Right lobe of liver (tissue), 4 donors: ENCODE data around the gene FIS1.

ENCODE experiments used
- CTCF ChIP-seq, 4 donors: fragments of 200-600 bp in 3 of 4; fragments of 450-650 bp in 1 of 4; IDR thresholded peaks; one replicate each; pipeline versions ENCODE4 v1.5.1 to v1.8.0; 2016 to 2022; ENCODE audit warnings: antibody characterized with exemption in 4 of 4, mild to moderate bottlenecking in 2 of 4
- POLR2A ChIP-seq: fragments of 450-650 bp; IDR thresholded peaks from one replicate; pipeline ENCODE4 v1.6.1; 2017; ENCODE audit warnings: antibody characterized with exemption, mild to moderate bottlenecking
- donor health status: DM: no; HTN: no; CAD: no.
- donor health status: DM: no; HTN: no; CAD: no.
- donor health status: DM: no; HTN: yes; CAD: no.

- TF ChIP-seq CTCF (IDR thresholded peaks at IDR 0.05) = no peak
- no peak for TF ChIP-seq POLR2A
Observed at GRCh38 chr7:101207459-101207858, 37.4 kb downstream of the FIS1 start.
